A549 (cell line): ENCODE results near the gene MRPL44. TPM values are rescaled to one million over a fixed set of nuclear protein-coding genes. Genes with fewer than 3 reads are reported as not detected.

Source experiments
- ATAC-seq, 2 experiments: fragments of 200-7000 bp in 1 of 2; fragments of >200 bp in 1 of 2; cut with Nextera tagmentation in 1 of 2; cut with Tn5 transposase in 1 of 2; 3 replicates each; pipeline versions ENCODE4 v1.8.0 to v1.9.1; 2018 to 2020; ENCODE audit warnings: mild to moderate bottlenecking in 1 of 2, moderate library complexity in 1 of 2
- CTCF ChIA-PET: fragments of 300-600 bp; sonication (Branson Sonifier 250); formaldehyde crosslinking; extraction: SDS; loops from one replicate; lab custom pipeline; 2021; ENCODE audit warnings: antibody characterized with exemption, inconsistent platforms; lab: Yijun Ruan, JAX
- POLR2A ChIA-PET: fragments of 350-600 bp; formaldehyde crosslinking; extraction: SDS; loops from one replicate; lab custom pipeline; 2021; ENCODE audit warnings: antibody characterized with exemption, inconsistent platforms; lab: Yijun Ruan, JAX
- DNase-seq, 2 experiments: peaks; one replicate each; pipeline versions ENCODE4 v3.0.0 to v3.0.0-alpha.2; 2011 to 2016; ENCODE audit warnings: low read depth in 1 of 2, low spot score in 1 of 2
- FAIRE-seq: peaks from 2 replicates; lab custom pipeline; 2011; peaks lifted over from hg19 to GRCh38; lab: Jason Lieb, UNC
- H3K27ac ChIP-seq, 2 experiments: fragments of >200 bp; sonication (Bioruptor Twin); formaldehyde crosslinking; 3 replicates each; pipeline ENCODE4 v1.5.1; 2016 to 2017
- H3K4me1 ChIP-seq: fragments of >200 bp; sonication (Bioruptor Twin); formaldehyde crosslinking; 3 replicates; pipeline ENCODE4 v1.6.1; 2016
- H3K4me2 ChIP-seq: fragments of >200 bp; sonication (Bioruptor Twin); formaldehyde crosslinking; 3 replicates; pipeline ENCODE4 v1.6.1; 2016
- H3K4me3 ChIP-seq: fragments of >200 bp; sonication (Bioruptor Twin); formaldehyde crosslinking; 3 replicates; pipeline ENCODE4 v1.5.1; 2016
- H3K9me3 ChIP-seq: fragments of >200 bp; sonication (Bioruptor Twin); formaldehyde crosslinking; 3 replicates; pipeline ENCODE4 v1.6.1; 2016
- CBX2 ChIP-seq: fragments of 200-600 bp; sonication (generic); IDR thresholded peaks from 2 replicates; pipeline ENCODE4 v1.6.1; 2016; ENCODE audit warnings: low read depth, mild to moderate bottlenecking, borderline replicate concordance
- CEBPB ChIP-seq, 2 experiments: fragments of >200 bp in 1 of 2; sonication (Bioruptor Twin) in 1 of 2; formaldehyde crosslinking in 1 of 2; IDR thresholded peaks; 2 replicates each; pipeline ENCODE4 v1.6.1; 2012 to 2016
- CTCF ChIP-seq: fragments of >200 bp; sonication (Bioruptor Twin); formaldehyde crosslinking; IDR thresholded peaks from 3 replicates; pipeline ENCODE4 v1.5.1; 2016
- EHF ChIP-seq: fragments of 250-450 bp; sonication (Bioruptor Pico); IDR thresholded peaks from 2 replicates; pipeline ENCODE4 v1.5.0; 2020; ENCODE audit warnings: mild to moderate bottlenecking
- EP300 ChIP-seq, 2 experiments: fragments of >200 bp; sonication (Bioruptor Twin); formaldehyde crosslinking; IDR thresholded peaks; 2 replicates in 1 of 2; 3 replicates in 1 of 2; pipeline ENCODE4 v1.6.1; 2016 to 2017
- ESRRA ChIP-seq: fragments of 150-350 bp; IDR thresholded peaks from 2 replicates; pipeline ENCODE4 v1.6.1; 2014; ENCODE audit warnings: mild to moderate bottlenecking, low read length, borderline replicate concordance
- FOSB ChIP-seq: fragments of 250-450 bp; sonication (Bioruptor Pico); IDR thresholded peaks from 2 replicates; pipeline ENCODE4 v1.5.0; 2020; ENCODE audit warnings: mild to moderate bottlenecking, moderate library complexity
- FOSL2 ChIP-seq, 2 experiments: fragments of 450-650 bp in 1 of 2; fragments of >200 bp in 1 of 2; sonication (Bioruptor Twin) in 1 of 2; formaldehyde crosslinking; IDR thresholded peaks; 2 replicates each; pipeline versions ENCODE4 v1.5.0 to v1.6.1; 2016 to 2020; ENCODE audit warnings: mild to moderate bottlenecking in 1 of 2, moderate library complexity in 1 of 2
- FOXS1 ChIP-seq: fragments of 250-450 bp; sonication (Bioruptor Pico); IDR thresholded peaks from 2 replicates; pipeline ENCODE4 v1.5.0; 2020; ENCODE audit warnings: mild to moderate bottlenecking, moderate library complexity
- HDAC2 ChIP-seq: fragments of 200-600 bp; sonication (generic); IDR thresholded peaks from 2 replicates; pipeline ENCODE4 v1.6.1; 2016
- HMGXB4 ChIP-seq: fragments of 250-450 bp; sonication (Bioruptor Pico); IDR thresholded peaks from 2 replicates; pipeline ENCODE4 v1.5.0; 2021; ENCODE audit warnings: mild to moderate bottlenecking, moderate library complexity, borderline replicate concordance
- JUNB ChIP-seq: fragments of >200 bp; sonication (Bioruptor Twin); formaldehyde crosslinking; IDR thresholded peaks from 2 replicates; pipeline ENCODE4 v1.6.1; 2016
- KDM1A ChIP-seq: fragments of 200-600 bp; sonication (generic); IDR thresholded peaks from 2 replicates; pipeline ENCODE4 v1.6.1; 2016; ENCODE audit warnings: low read depth, mild to moderate bottlenecking
- KDM5A ChIP-seq: fragments of 200-600 bp; sonication (generic); IDR thresholded peaks from 2 replicates; pipeline ENCODE4 v1.6.1; 2016; ENCODE audit warnings: antibody characterized with exemption, mild to moderate bottlenecking
- MAFK ChIP-seq: fragments of 450-650 bp; IDR thresholded peaks from 2 replicates; pipeline ENCODE4 v1.6.1; 2014; ENCODE audit not compliant: partially characterized antibody
- MAX ChIP-seq: IDR thresholded peaks from 2 replicates; pipeline ENCODE4 v1.6.1; 2012
- NPAS2 ChIP-seq: fragments of 250-450 bp; sonication (Bioruptor Pico); IDR thresholded peaks from 2 replicates; pipeline ENCODE4 v1.8.0; 2022; ENCODE audit warnings: mild to moderate bottlenecking, moderate library complexity, borderline replicate concordance
- PBX3 ChIP-seq: IDR thresholded peaks from 2 replicates; pipeline ENCODE4 v1.6.1; 2012
- RAD21 ChIP-seq, 2 experiments: fragments of >200 bp in 1 of 2; sonication (Bioruptor Twin) in 1 of 2; formaldehyde crosslinking in 1 of 2; IDR thresholded peaks in 1 of 2; conservative IDR thresholded peaks in 1 of 2; 2 replicates in 1 of 2; 3 replicates in 1 of 2; pipeline ENCODE4 v1.6.1; 2012 to 2018; ENCODE audit warnings: inconsistent platforms in 1 of 2
- RCOR1 ChIP-seq: fragments of 150-350 bp; IDR thresholded peaks from 2 replicates; pipeline ENCODE4 v1.6.1; 2014; ENCODE audit warnings: antibody characterized with exemption, low read length, low read depth
- RFX5 ChIP-seq: fragments of 450-650 bp; IDR thresholded peaks from 2 replicates; pipeline ENCODE4 v1.7.1; 2014; ENCODE audit warnings: antibody characterized with exemption, mild to moderate bottlenecking, moderate library complexity
- RNF2 ChIP-seq: fragments of 200-600 bp; sonication (generic); IDR thresholded peaks from 2 replicates; pipeline ENCODE4 v1.6.1; 2016; ENCODE audit warnings: low read depth, mild to moderate bottlenecking, antibody characterized with exemption, moderate library complexity, borderline replicate concordance
- SMC3 ChIP-seq: fragments of >200 bp; sonication (Bioruptor Twin); formaldehyde crosslinking; IDR thresholded peaks from 3 replicates; pipeline ENCODE4 v1.6.1; 2018; ENCODE audit warnings: inconsistent platforms
- SREBF2 ChIP-seq: fragments of 450-650 bp; IDR thresholded peaks from 2 replicates; pipeline ENCODE4 v1.6.1; 2014; ENCODE audit warnings: mild to moderate bottlenecking, moderate library complexity
- TFCP2L1 ChIP-seq: fragments of 250-450 bp; sonication (Bioruptor Pico); IDR thresholded peaks from 2 replicates; pipeline ENCODE4 v1.5.0; 2021; ENCODE audit warnings: mild to moderate bottlenecking
- ZSCAN20 ChIP-seq: fragments of 250-450 bp; sonication (Bioruptor Pico); IDR thresholded peaks from 2 replicates; pipeline ENCODE4 v1.8.0; 2022; ENCODE audit warnings: mild to moderate bottlenecking, moderate library complexity
- WGBS: methylation state at CpG from one replicate; pipeline ENCODE4 v1.1.6; 2017; ENCODE audit errors: missing lambda C conversion rate; 5-methylcytosine and 5-hydroxymethylcytosine counted together
- polyA plus RNA-seq, 4 experiments: library from polyadenylated mRNA; depleted of rRNA in 3 of 4; stranded (reverse); fragments of >200 nt; fragmentation: RNase III in 1 of 4; extraction: RNeasy Plus Mini Kit Qiagen cat#74134 plus additional on column Dnase treatment in 1 of 4; gene quantifications; 2 replicates in 3 of 4; 3 replicates in 1 of 4; pipeline ENCODE4 v1.2.3, GENCODE V29; 2011 to 2017
- TF ChIP-seq, protein P1 (sequence below): fragments of 150-350 bp; IDR thresholded peaks from 2 replicates; pipeline ENCODE4 v1.6.1; 2014; ENCODE audit warnings: low read depth, mild to moderate bottlenecking, low read length
- TF ChIP-seq, protein P2 (sequence below): fragments of >200 bp; sonication (Bioruptor Twin); formaldehyde crosslinking; IDR thresholded peaks from 2 replicates; pipeline ENCODE4 v1.6.1; 2016
- TF ChIP-seq, protein P3 (sequence below): IDR thresholded peaks from 2 replicates; pipeline ENCODE4 v1.6.1; 2012; ENCODE audit warnings: low read depth, borderline replicate concordance

The MRPL44 gene
- polyA plus RNA-seq, 2 of the 4 experiments (the other 2 are of a cell fraction) = 39.0 to 39.2 TPM

- H3K9me3 ChIP-seq = no peaks in the 10 kb centered on the region
- WGBS = 96% methylated on average over 8 of the region's 8 CpGs
- no peak overlapping the region for H3K27ac ChIP-seq
- H3K4me3 ChIP-seq = no peak overlapping the region
- FAIRE-seq (no peak), ATAC-seq (no peak), DNase-seq (no peak)
- ChIA-PET CTCF (interaction anchor here (0.7 kb wide), 1 partner anchor 936 kb away, joined by 3 read pairs; no protein-coding TSS in a partner anchor), POLR2A (no interaction called here)
- H3K4me2 ChIP-seq = no peak overlapping the region
- no peak for TF ChIP-seq HDAC2
- TF ChIP-seq FOSB = no peak
- TF ChIP-seq MAX = no peak
- TF ChIP-seq RFX5 = no peak
- TF ChIP-seq EP300 (IDR thresholded peaks at IDR 0.05) = no peak
- no peak for TF ChIP-seq FOXS1 (CRISPR knock-in tag)
- no peak for TF ChIP-seq JUNB
- TF ChIP-seq, protein P1, sequence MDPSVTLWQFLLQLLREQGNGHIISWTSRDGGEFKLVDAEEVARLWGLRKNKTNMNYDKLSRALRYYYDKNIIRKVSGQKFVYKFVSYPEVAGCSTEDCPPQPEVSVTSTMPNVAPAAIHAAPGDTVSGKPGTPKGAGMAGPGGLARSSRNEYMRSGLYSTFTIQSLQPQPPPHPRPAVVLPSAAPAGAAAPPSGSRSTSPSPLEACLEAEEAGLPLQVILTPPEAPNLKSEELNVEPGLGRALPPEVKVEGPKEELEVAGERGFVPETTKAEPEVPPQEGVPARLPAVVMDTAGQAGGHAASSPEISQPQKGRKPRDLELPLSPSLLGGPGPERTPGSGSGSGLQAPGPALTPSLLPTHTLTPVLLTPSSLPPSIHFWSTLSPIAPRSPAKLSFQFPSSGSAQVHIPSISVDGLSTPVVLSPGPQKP = no peak
- TF ChIP-seq TFCP2L1 (CRISPR knock-in tag) = no peak
- TF ChIP-seq PBX3 = no peak
- TF ChIP-seq RNF2 = no peak
- TF ChIP-seq FOSL2 (IDR thresholded peaks at IDR 0.05) = no peak
- TF ChIP-seq FOSL2 (CRISPR knock-in tag; IDR thresholded peaks at IDR 0.05) = no peak
- no peak for TF ChIP-seq KDM1A
- no peak for TF ChIP-seq KDM5A
- TF ChIP-seq, protein P2, sequence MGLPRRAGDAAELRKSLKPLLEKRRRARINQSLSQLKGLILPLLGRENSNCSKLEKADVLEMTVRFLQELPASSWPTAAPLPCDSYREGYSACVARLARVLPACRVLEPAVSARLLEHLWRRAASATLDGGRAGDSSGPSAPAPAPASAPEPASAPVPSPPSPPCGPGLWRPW = no peak
- TF ChIP-seq CBX2 = no peak
- TF ChIP-seq CTCF = no peak
- no peak for TF ChIP-seq CEBPB (IDR thresholded peaks at IDR 0.05)
- TF ChIP-seq NPAS2 = no peak
- TF ChIP-seq RCOR1 = no peak
- 0 out of 3 replicates have a peak, but pooled peaks cover 3% of the 10 kb centered on the region for H3K4me1 ChIP-seq
These were observed 40.9 kb upstream of the MRPL44 start for GRCh38 chr2:223916181-223916920.

- DNase-seq (no peak), FAIRE-seq (no peak), ATAC-seq (no peak)
- Histone ChIP-seq H3K27ac (no peak overlapping the region), H3K4me1 (0 out of 3 replicates have a peak, but pooled peaks cover 6% of the 10 kb centered on the region), H3K4me3 (no peak overlapping the region), H3K4me2 (no peak overlapping the region), H3K9me3 (no peaks in the 10 kb centered on the region)
- TF ChIP-seq SMC3 (no peak), RAD21 (conservative IDR thresholded peaks at IDR 0.05 in 1 of 2, IDR thresholded peaks at IDR 0.05 in 1 of 2) (no peak), ESRRA (no peak), SREBF2 (no peak), JUNB (no peak), ZSCAN20 (no peak), KDM1A (no peak), FOXS1 (CRISPR knock-in tag) (no peak), MAFK (no peak), FOSB (no peak), HMGXB4 (CRISPR knock-in tag) (no peak), EHF (CRISPR knock-in tag) (no peak), MAX (no peak)
- TF ChIP-seq, protein P3, sequence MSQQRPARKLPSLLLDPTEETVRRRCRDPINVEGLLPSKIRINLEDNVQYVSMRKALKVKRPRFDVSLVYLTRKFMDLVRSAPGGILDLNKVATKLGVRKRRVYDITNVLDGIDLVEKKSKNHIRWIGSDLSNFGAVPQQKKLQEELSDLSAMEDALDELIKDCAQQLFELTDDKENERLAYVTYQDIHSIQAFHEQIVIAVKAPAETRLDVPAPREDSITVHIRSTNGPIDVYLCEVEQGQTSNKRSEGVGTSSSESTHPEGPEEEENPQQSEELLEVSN = no peak
- TF ChIP-seq, protein P2 = no peak
- 95% methylated on average over 11 of the region's 11 CpGs for WGBS
- ChIA-PET CTCF (no interaction called here), POLR2A (no interaction called here)
These were observed 38.6 kb upstream of the MRPL44 start for GRCh38 chr2:223918671-223919134.
